ENCODE data around the gene CDAN1. TPM values are rescaled to one million over a fixed set of nuclear protein-coding genes. Genes with fewer than 3 reads are reported as not detected.
"Not testable (repeated sequence)": the region's sequence is repeated elsewhere in the genome, so short reads cannot be mapped to it uniquely, and the experiment has no call there.

CDAN1 gene
- polyA plus RNA-seq, result 10 to 100 TPM in 1 of 4 donors, 1 to 10 TPM in 3; 3.1 to 17.1 (median 5.9) TPM
- long read RNA-seq, donor 1, result 0 reads
- long read RNA-seq, donor 2, partial matches to known transcripts, result 0 of 2 reads
- long read RNA-seq, donor 2, other reads (novel, unspliced or antisense), result 0 of 2 reads
- long read RNA-seq, donor 3, transcript CDAN1-204 (1 exons, 2,076 nt), result major isoform, 10 of 11 reads
- long read RNA-seq, donor 3, partial matches to known transcripts, result 0 of 11 reads
- long read RNA-seq, donor 3, other reads (novel, unspliced or antisense), result 0 of 11 reads
- long read RNA-seq, donor 4, partial matches to known transcripts, result 0 of 1 reads
- long read RNA-seq, donor 4, other reads (novel, unspliced or antisense), result 0 of 1 reads
- long read RNA-seq, donor 5, partial matches to known transcripts, result 0 of 3 reads
- long read RNA-seq, donor 5, other reads (novel, unspliced or antisense), result 0 of 3 reads
- long read RNA-seq, donor 6, partial matches to known transcripts, result 0 of 4 reads
- long read RNA-seq, donor 6, other reads (novel, unspliced or antisense), result 0 of 4 reads
- long read RNA-seq, donor 7, transcript CDAN1-204 (1 exons, 2,076 nt), result major isoform, 8 of 8 reads
- long read RNA-seq, donor 7, partial matches to known transcripts, result 0 of 8 reads
- long read RNA-seq, donor 7, other reads (novel, unspliced or antisense), result 0 of 8 reads
- long read RNA-seq, donor 8, partial matches to known transcripts, result 0 of 2 reads
- long read RNA-seq, donor 8, other reads (novel, unspliced or antisense), result 0 of 2 reads
- long read RNA-seq, donor 9, partial matches to known transcripts, result 0 of 3 reads
- long read RNA-seq, donor 9, other reads (novel, unspliced or antisense), result 0 of 3 reads
- long read RNA-seq, donor 10, transcript CDAN1-204 (1 exons, 2,076 nt), result major isoform, 10 of 10 reads
- long read RNA-seq, donor 10, partial matches to known transcripts, result 0 of 10 reads
- long read RNA-seq, donor 10, other reads (novel, unspliced or antisense), result 0 of 10 reads

GRCh38 chr15:42736793-42737528 lies at the start of gene CDAN1:
Gene CDAN1 (minus strand): TSS chr15:42737128. CDS start chr15:42737102, 26 bp downstream.
- Histone ChIP-seq H3K4me1 (ENCODE audit: control insufficient read depth in 3 of 3, insufficient read depth in 2 of 3, low read depth in 1 of 3, low read length in 2 of 3) (peaks cover 0 to 5% (median 2%) of the 10 kb centered on the region in 3 donors), H3K9me3 (ENCODE audit: control insufficient read depth in 2 of 2, insufficient read depth in 1 of 2, low read depth in 1 of 2, low read length in 1 of 2) (no peaks in the 10 kb centered on the region), H3K4me3 (ENCODE audit: low read depth in 1 of 3, low read length in 3 of 3) (peak within 1 kb of the TSS; percentile 71 to 91 (median 84)), H3K27me3 (ENCODE audit: control insufficient read depth in 3 of 3, insufficient read depth in 3 of 3, low read length in 3 of 3) (no peaks in the 10 kb centered on the region), H3K27ac (ENCODE audit: low read depth in 1 of 3, low read length in 2 of 3) (peak within 1 kb of the TSS; percentile 69 to 91 (median 84)), H3K36me3 (ENCODE audit: control insufficient read depth in 3 of 3, insufficient read depth in 2 of 3, low read depth in 1 of 3, low read length in 3 of 3) (peaks cover 0 to 39% (median 2%) of the 10 kb centered on the region in 3 donors)
- FAIRE-seq, result no peak
- WGBS, 3 donors, result 0 to 1% (median 0%) methylated on average over 55 to 76 of the region's 76 CpGs
- DNase-seq, result peak; percentile 85 to 95

- no peak for DNase-seq
- H3K36me3 ChIP-seq (ENCODE audit: control insufficient read depth in 3 of 3, insufficient read depth in 2 of 3, low read depth in 1 of 3, low read length in 3 of 3), result no peaks in the 10 kb centered on the region
- H3K27ac ChIP-seq (ENCODE audit: low read depth in 1 of 3, low read length in 2 of 3), result no peak overlapping the region
- H3K9me3 ChIP-seq (ENCODE audit: control insufficient read depth in 2 of 2, insufficient read depth in 1 of 2, low read depth in 1 of 2, low read length in 1 of 2), result no peaks in the 10 kb centered on the region
- 95 to 98% (median 96%) methylated on average over 2 of the region's 2 CpGs for WGBS, 3 donors
- no peaks in the 10 kb centered on the region for H3K27me3 ChIP-seq (ENCODE audit: control insufficient read depth in 3 of 3, insufficient read depth in 3 of 3, low read length in 3 of 3)
- FAIRE-seq, result no peak
- no peak overlapping the region for H3K4me3 ChIP-seq (ENCODE audit: low read depth in 1 of 3, low read length in 3 of 3)
- no peaks in the 10 kb centered on the region for H3K4me1 ChIP-seq (ENCODE audit: control insufficient read depth in 3 of 3, insufficient read depth in 2 of 3, low read depth in 1 of 3, low read length in 2 of 3)
Observed at GRCh38 chr15:42785569-42785968, 48.6 kb upstream of the CDAN1 start.

- Histone ChIP-seq H3K27me3 (ENCODE audit: control insufficient read depth in 3 of 3, insufficient read depth in 3 of 3, low read length in 3 of 3) (no peaks in the 10 kb centered on the region), H3K9me3 (ENCODE audit: control insufficient read depth in 2 of 2, insufficient read depth in 1 of 2, low read depth in 1 of 2, low read length in 1 of 2) (no peaks in the 10 kb centered on the region), H3K4me3 (ENCODE audit: low read depth in 1 of 3, low read length in 3 of 3) (no peak overlapping the region), H3K27ac (ENCODE audit: low read depth in 1 of 3, low read length in 2 of 3) (no peak overlapping the region), H3K36me3 (ENCODE audit: control insufficient read depth in 3 of 3, insufficient read depth in 2 of 3, low read depth in 1 of 3, low read length in 3 of 3) (no peaks in the 10 kb centered on the region), H3K4me1 (ENCODE audit: control insufficient read depth in 3 of 3, insufficient read depth in 2 of 3, low read depth in 1 of 3, low read length in 2 of 3) (no peaks in the 10 kb centered on the region)
- FAIRE-seq (no peak), DNase-seq (no peak)
- WGBS, 3 donors, result 92 to 100% (median 96%) methylated on average over 1 of the region's 1 CpG
Observed at GRCh38 chr15:42784705-42785104, 47.8 kb upstream of the CDAN1 start.

GRCh38 chr15:42782716-42783115 lies 45.8 kb upstream of the CDAN1 start:
- WGBS, 3 donors, result 95 to 97% (median 97%) methylated on average over 4 of the region's 4 CpGs
- H3K9me3 ChIP-seq (ENCODE audit: control insufficient read depth in 2 of 2, insufficient read depth in 1 of 2, low read depth in 1 of 2, low read length in 1 of 2), result no peaks in the 10 kb centered on the region
- DNase-seq (no peak), FAIRE-seq (no peak)
- no peaks in the 10 kb centered on the region for H3K4me1 ChIP-seq (ENCODE audit: control insufficient read depth in 3 of 3, insufficient read depth in 2 of 3, low read depth in 1 of 3, low read length in 2 of 3)
- no peaks in the 10 kb centered on the region for H3K27me3 ChIP-seq (ENCODE audit: control insufficient read depth in 3 of 3, insufficient read depth in 3 of 3, low read length in 3 of 3)
- H3K36me3 ChIP-seq (ENCODE audit: control insufficient read depth in 3 of 3, insufficient read depth in 2 of 3, low read depth in 1 of 3, low read length in 3 of 3), result no peaks in the 10 kb centered on the region
- H3K27ac ChIP-seq (ENCODE audit: low read depth in 1 of 3, low read length in 2 of 3), result no peak overlapping the region
- no peak overlapping the region for H3K4me3 ChIP-seq (ENCODE audit: low read depth in 1 of 3, low read length in 3 of 3)

GRCh38 chr15:42775416-42775815 lies 38.5 kb upstream of the CDAN1 start:
- Histone ChIP-seq H3K27me3 (ENCODE audit: control insufficient read depth in 3 of 3, insufficient read depth in 3 of 3, low read length in 3 of 3) (no peaks in the 10 kb centered on the region), H3K4me1 (ENCODE audit: control insufficient read depth in 3 of 3, insufficient read depth in 2 of 3, low read depth in 1 of 3, low read length in 2 of 3) (no peaks in the 10 kb centered on the region), H3K9me3 (ENCODE audit: control insufficient read depth in 2 of 2, insufficient read depth in 1 of 2, low read depth in 1 of 2, low read length in 1 of 2) (no peaks in the 10 kb centered on the region), H3K36me3 (ENCODE audit: control insufficient read depth in 3 of 3, insufficient read depth in 2 of 3, low read depth in 1 of 3, low read length in 3 of 3) (peaks cover 0 to 12% (median 2%) of the 10 kb centered on the region in 3 donors), H3K4me3 (ENCODE audit: low read depth in 1 of 3, low read length in 3 of 3) (no peak overlapping the region), H3K27ac (ENCODE audit: low read depth in 1 of 3, low read length in 2 of 3) (no peak overlapping the region)
- FAIRE-seq, result no peak
- no peak for DNase-seq
- 91 to 94% (median 93%) methylated on average over 2 of the region's 2 CpGs for WGBS, 3 donors

GRCh38 chr15:42772901-42773300 lies 36.0 kb upstream of the CDAN1 start:
- H3K9me3 ChIP-seq (ENCODE audit: control insufficient read depth in 2 of 2, insufficient read depth in 1 of 2, low read depth in 1 of 2, low read length in 1 of 2), result no peaks in the 10 kb centered on the region
- H3K4me1 ChIP-seq (ENCODE audit: control insufficient read depth in 3 of 3, insufficient read depth in 2 of 3, low read depth in 1 of 3, low read length in 2 of 3), result no peaks in the 10 kb centered on the region
- no peak overlapping the region for H3K4me3 ChIP-seq (ENCODE audit: low read depth in 1 of 3, low read length in 3 of 3)
- no peak overlapping the region for H3K27ac ChIP-seq (ENCODE audit: low read depth in 1 of 3, low read length in 2 of 3)
- FAIRE-seq (no peak), DNase-seq (no peak)
- no peaks in the 10 kb centered on the region for H3K27me3 ChIP-seq (ENCODE audit: control insufficient read depth in 3 of 3, insufficient read depth in 3 of 3, low read length in 3 of 3)
- peaks cover 1 to 12% (median 2%) of the 10 kb centered on the region in 3 donors for H3K36me3 ChIP-seq (ENCODE audit: control insufficient read depth in 3 of 3, insufficient read depth in 2 of 3, low read depth in 1 of 3, low read length in 3 of 3)
- 90 to 94% (median 91%) methylated on average over 2 of the region's 2 CpGs for WGBS, 3 donors

- no peak for FAIRE-seq
- WGBS, 3 donors, result 62 to 88% (median 81%) methylated on average over 2 of the region's 2 CpGs
- no peaks in the 10 kb centered on the region for H3K27me3 ChIP-seq (ENCODE audit: control insufficient read depth in 3 of 3, insufficient read depth in 3 of 3, low read length in 3 of 3)
- H3K27ac ChIP-seq (ENCODE audit: low read depth in 1 of 3, low read length in 2 of 3), result no peak overlapping the region
- peaks cover 1 to 12% (median 2%) of the 10 kb centered on the region in 3 donors for H3K36me3 ChIP-seq (ENCODE audit: control insufficient read depth in 3 of 3, insufficient read depth in 2 of 3, low read depth in 1 of 3, low read length in 3 of 3)
- no peak for DNase-seq
- no peak overlapping the region for H3K4me3 ChIP-seq (ENCODE audit: low read depth in 1 of 3, low read length in 3 of 3)
- H3K4me1 ChIP-seq (ENCODE audit: control insufficient read depth in 3 of 3, insufficient read depth in 2 of 3, low read depth in 1 of 3, low read length in 2 of 3), result no peaks in the 10 kb centered on the region
- H3K9me3 ChIP-seq (ENCODE audit: control insufficient read depth in 2 of 2, insufficient read depth in 1 of 2, low read depth in 1 of 2, low read length in 1 of 2), result no peaks in the 10 kb centered on the region
Observed at GRCh38 chr15:42772144-42772543, 35.2 kb upstream of the CDAN1 start.

GRCh38 chr15:42766109-42766508 lies 29.2 kb upstream of the CDAN1 start:
- not testable (repeated sequence) for DNase-seq; H3K27ac ChIP-seq (ENCODE audit: low read depth in 1 of 3, low read length in 2 of 3); FAIRE-seq; H3K4me1 ChIP-seq (ENCODE audit: control insufficient read depth in 3 of 3, insufficient read depth in 2 of 3, low read depth in 1 of 3, low read length in 2 of 3); H3K4me3 ChIP-seq (ENCODE audit: low read depth in 1 of 3, low read length in 3 of 3); H3K36me3 ChIP-seq (ENCODE audit: control insufficient read depth in 3 of 3, insufficient read depth in 2 of 3, low read depth in 1 of 3, low read length in 3 of 3); H3K27me3 ChIP-seq (ENCODE audit: control insufficient read depth in 3 of 3, insufficient read depth in 3 of 3, low read length in 3 of 3)
- WGBS, 3 donors, result 93 to 98% (median 97%) methylated on average over 4 of the region's 4 CpGs
- peaks cover 0 to 16% of the 10 kb centered on the region in 2 donors for H3K9me3 ChIP-seq (ENCODE audit: control insufficient read depth in 2 of 2, insufficient read depth in 1 of 2, low read depth in 1 of 2, low read length in 1 of 2)

All from small intestine (tissue), 16 donors.